AG04450 (cell line): ENCODE data around the gene PRLH. TPM values are rescaled to one million over a fixed set of nuclear protein-coding genes. Genes with fewer than 3 reads are reported as not detected.
A peak's percentile ranks its signal among the peaks of the same experiment; 100 is the strongest.

Experiments
- CTCF ChIA-PET: fragments of 300-600, 350-600 bp; formaldehyde crosslinking; extraction: SDS; loops from one replicate; lab custom pipeline; 2022; ENCODE audit warnings: antibody characterized with exemption, inconsistent platforms; lab: Charles Lee
- POLR2A ChIA-PET: fragments of 350-600 bp; formaldehyde crosslinking; extraction: SDS; loops from one replicate; lab custom pipeline; 2021; ENCODE audit warnings: antibody characterized with exemption, inconsistent platforms; lab: Yijun Ruan, JAX
- DNase-seq: peaks from one replicate; pipeline ENCODE4 v3.0.0-alpha.2; 2011; ENCODE audit warnings: low read depth, low spot score
- H3K27ac ChIP-seq: one replicate; pipeline ENCODE4 v1.5.1; 2012; ENCODE audit warnings: low read depth, low read length, control low read depth
- H3K27me3 ChIP-seq: one replicate; pipeline ENCODE4 v1.6.0; 2012; ENCODE audit warnings: low read length; ENCODE audit not compliant: control insufficient read depth, insufficient read depth
- H3K4me3 ChIP-seq: 2 replicates; pipeline ENCODE4 v1.5.1; 2011; ENCODE audit warnings: mild to moderate bottlenecking, low read depth, low read length, control low read depth
- H3K9me3 ChIP-seq: 2 replicates; pipeline ENCODE4 v1.5.1; 2012; ENCODE audit warnings: low read length; ENCODE audit not compliant: control insufficient read depth, insufficient read depth
- polyA plus RNA-seq: library from polyadenylated mRNA; depleted of rRNA; stranded (reverse); fragments of >200 nt; gene quantifications from 2 replicates; pipeline ENCODE4 v1.2.3, GENCODE V29; 2011
- TF ChIP-seq, protein P1 (sequence below): IDR thresholded peaks from 2 replicates; pipeline ENCODE4 v1.5.1; 2011; ENCODE audit warnings: low read depth, low read length, control low read depth, inconsistent platforms

The PRLH gene
- polyA plus RNA-seq, 1 experiment, result not detected

DNA sequence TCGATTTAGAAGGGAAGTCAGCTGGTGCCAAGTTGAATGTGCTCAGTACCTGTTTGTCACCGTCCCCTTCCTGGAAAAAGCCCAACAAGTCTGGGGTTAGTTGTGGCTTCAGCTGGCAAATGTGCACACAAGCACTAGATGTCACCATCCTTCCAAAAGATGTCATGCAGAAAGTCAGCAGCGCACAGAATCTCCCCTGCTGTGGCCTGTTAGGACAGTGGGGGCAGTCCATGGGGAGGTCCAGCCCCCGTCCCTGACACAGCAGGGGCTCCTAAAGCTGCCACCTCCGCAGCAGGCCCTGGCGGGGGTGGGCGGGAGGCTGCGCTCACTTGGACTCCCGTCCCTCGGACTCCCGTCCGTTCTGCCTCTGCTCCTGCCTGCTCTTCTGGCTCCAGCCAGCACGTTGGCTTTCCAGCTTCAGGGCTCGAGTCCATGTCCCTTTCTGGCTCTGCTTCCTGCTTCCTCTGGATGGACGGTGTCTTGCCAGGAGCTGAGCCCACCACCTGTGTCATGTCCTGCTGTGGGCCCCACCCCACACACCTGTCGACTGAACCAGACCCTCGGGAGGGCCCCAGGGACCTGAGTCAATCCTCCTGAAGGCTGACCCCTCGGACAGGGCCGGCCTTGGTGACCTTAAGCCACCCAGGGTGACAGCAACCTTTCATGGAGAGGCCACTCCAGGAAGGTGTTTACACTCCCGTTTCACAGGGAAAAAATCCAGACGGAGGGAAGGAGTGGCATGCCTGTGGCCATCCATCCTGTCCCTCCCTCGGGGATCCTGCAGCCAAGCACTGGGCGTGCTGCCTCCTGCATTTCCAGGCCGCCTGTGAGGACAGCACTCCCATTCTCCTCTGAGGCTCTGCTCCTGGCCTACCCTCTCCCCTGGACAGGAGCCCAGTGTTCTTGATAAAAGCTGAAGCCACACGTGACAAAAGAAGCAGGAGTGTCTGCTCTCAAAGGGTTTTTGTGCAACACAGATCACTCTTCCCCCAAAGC is 15.7 kb downstream of the PRLH start:
- CTCF ChIA-PET, result interaction anchor here (0.6 to 4.4 kb wide), 15 partner anchors 9 to 409 kb away, joined by 3 to 79 read pairs (median 5); no protein-coding TSS in a partner anchor
- Histone ChIP-seq H3K27ac (no peak overlapping the region), H3K27me3 (peaks cover 7% of the 10 kb centered on the region), H3K9me3 (no peaks in the 10 kb centered on the region; the same call in 1 of the 2 replicates), H3K4me3 (peak overlapping the region; percentile 13; the same call in 1 of the 2 replicates)
- no peak for DNase-seq
- TF ChIP-seq, protein P1, sequence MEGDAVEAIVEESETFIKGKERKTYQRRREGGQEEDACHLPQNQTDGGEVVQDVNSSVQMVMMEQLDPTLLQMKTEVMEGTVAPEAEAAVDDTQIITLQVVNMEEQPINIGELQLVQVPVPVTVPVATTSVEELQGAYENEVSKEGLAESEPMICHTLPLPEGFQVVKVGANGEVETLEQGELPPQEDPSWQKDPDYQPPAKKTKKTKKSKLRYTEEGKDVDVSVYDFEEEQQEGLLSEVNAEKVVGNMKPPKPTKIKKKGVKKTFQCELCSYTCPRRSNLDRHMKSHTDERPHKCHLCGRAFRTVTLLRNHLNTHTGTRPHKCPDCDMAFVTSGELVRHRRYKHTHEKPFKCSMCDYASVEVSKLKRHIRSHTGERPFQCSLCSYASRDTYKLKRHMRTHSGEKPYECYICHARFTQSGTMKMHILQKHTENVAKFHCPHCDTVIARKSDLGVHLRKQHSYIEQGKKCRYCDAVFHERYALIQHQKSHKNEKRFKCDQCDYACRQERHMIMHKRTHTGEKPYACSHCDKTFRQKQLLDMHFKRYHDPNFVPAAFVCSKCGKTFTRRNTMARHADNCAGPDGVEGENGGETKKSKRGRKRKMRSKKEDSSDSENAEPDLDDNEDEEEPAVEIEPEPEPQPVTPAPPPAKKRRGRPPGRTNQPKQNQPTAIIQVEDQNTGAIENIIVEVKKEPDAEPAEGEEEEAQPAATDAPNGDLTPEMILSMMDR, result peak; percentile 50
- POLR2A ChIA-PET, result interaction anchor here (0.6 kb wide), 1 partner anchor 22 kb away, joined by 3 read pairs; no protein-coding TSS in a partner anchor

DNA sequence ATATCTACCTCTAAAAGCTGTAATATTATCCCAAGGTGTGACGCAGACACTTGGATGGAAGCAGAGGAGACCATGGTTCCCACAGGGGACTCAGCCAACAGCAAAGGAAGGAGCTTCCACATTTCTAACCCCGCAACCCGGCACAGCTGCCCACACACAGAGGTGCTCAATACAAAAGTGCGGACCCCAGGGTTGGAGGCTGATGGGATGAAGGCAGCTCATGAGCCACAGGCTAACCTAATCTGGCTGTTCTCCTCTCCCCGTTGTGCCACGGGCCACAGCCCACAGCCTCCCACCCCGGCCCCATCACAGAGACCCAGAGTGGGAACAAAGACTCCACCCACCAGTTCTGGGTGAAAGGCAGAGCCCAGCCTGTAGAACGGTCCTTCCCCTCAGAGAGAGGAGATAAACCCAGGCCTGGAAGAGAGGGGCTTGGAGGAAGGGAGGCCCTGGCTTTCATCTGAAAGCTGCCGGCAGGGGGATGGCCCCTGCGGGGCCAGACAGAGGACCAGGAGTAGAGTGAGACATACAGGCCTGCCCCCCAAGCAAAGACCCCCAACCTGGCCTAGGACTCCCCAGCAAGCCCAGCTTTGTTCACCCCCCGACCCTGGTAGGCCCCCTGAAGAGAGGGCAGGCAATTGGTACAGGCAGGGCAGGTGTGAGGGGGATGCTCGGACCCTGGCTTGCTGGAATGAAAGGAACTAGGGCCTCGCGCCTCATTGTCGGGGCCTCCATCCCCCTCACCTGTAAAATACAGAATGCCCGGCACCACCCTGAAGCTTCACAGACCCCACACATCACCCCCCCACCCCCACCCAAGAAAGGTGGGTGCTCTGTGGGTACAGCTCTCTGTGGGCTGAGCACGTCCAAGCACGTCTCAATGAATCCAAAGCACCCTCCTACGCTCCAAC is 17.3 kb downstream of the PRLH start:
- Histone ChIP-seq H3K4me3 (no peak overlapping the region), H3K9me3 (peaks cover 5% of the 10 kb centered on the region), H3K27me3 (peaks cover 11% of the 10 kb centered on the region), H3K27ac (no peak overlapping the region)
- TF ChIP-seq, protein P1, result no peak
- CTCF ChIA-PET, result interaction anchor here (0.8 to 4.4 kb wide), 8 partner anchors 11 to 191 kb away, joined by 3 to 79 read pairs (median 6); no protein-coding TSS in a partner anchor
- no peak for DNase-seq
- POLR2A ChIA-PET, result no interaction called here

DNA sequence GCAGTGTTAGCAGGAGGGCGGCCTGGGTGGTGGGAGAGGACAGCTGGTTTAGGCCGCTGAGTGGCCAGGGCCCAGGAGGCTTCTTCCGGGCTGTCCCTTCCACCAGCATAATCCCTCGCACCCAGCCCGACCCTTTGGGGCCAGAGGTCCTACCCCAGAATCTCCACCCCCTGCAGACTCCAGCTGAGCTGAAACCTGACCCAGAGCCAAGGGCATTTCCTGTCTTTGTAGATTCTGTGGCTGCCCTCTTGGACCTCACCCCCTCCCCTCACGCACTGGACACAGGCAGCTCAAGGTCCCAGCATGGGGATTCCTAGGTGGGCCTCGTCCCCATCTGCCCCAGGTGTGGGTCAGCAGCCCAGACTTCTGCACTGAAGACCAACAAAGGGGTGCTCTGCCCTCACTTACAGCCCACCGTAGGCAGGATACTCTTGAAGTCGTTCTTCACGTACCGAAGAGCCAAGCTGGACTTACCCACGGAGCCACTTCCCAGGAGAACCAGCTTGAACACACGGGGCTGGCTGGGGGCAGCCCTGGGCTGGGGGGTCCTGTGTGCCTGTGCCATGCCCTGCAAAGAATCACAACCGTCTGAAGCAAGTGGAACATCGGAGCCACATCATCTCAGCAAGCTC is 19.3 kb downstream of the PRLH start:
- CTCF ChIA-PET, result interaction anchor here (1.0 to 2.1 kb wide), 5 partner anchors 13 to 189 kb away, joined by 5 to 9 read pairs (median 5); no protein-coding TSS in a partner anchor
- Histone ChIP-seq H3K27me3 (peaks cover 5% of the 10 kb centered on the region), H3K4me3 (no peak overlapping the region), H3K9me3 (peaks cover 5% of the 10 kb centered on the region), H3K27ac (no peak overlapping the region)
- POLR2A ChIA-PET, result interaction anchor here (0.9 kb wide), 1 partner anchor 31 kb away, joined by 3 read pairs; no protein-coding TSS in a partner anchor
- TF ChIP-seq, protein P1, result no peak
- DNase-seq, result no peak

DNA sequence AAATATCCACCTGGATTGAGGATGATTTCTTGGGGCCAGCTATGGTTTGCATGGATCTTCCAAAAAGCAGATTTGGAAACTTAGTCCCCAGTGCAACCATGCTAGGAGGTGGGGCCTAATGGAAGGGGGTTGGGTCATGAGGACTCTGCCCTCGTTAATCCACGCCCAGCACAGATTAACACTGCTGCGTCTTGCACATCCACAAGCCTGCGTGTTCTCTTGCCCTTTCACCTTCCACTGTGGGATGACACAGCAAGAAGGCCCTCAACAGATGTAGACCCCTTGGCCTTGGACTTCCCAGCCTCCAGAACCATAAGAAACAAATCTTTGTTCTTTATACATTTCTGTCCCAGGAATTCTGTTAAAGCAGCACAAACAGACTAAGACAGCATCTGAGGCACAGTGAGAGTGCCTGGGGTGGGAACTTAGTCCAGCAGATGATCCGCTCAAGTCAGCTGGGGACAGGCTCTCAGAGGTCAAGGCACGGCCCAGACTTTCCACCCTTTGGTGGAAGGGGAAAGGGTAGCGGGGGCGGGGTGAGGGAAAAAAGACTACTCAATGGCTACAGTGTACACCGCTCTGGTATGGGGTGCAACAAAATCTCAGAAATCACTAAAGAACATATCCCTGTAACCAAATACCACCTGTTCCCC is 21.8 kb downstream of the PRLH start:
- CTCF ChIA-PET, result no interaction called here
- POLR2A ChIA-PET, result no interaction called here
- Histone ChIP-seq H3K27me3 (peaks cover 5% of the 10 kb centered on the region), H3K9me3 (peaks cover 5% of the 10 kb centered on the region), H3K27ac (no peak overlapping the region), H3K4me3 (no peak overlapping the region)
- DNase-seq, result no peak
- TF ChIP-seq, protein P1, result no peak
